HL-60/S4 treated with phorbol 12-myristate 13-acetate at 8.2 ng/mL for 4 days and 3 days (cell line): ENCODE data around the gene CHFR.
"Not testable (repeated sequence)": the region's sequence is repeated elsewhere in the genome, so short reads cannot be mapped to it uniquely, and the experiment has no call there.

ENCODE experiments used
- in situ Hi-C: fragments of 300-500 bp; cut with MboI; formaldehyde crosslinking; loops from 2 replicates; pipeline ENCODE4 v1.15.0; 2022; ENCODE audit warnings: low sequenced_read_pairs

CHFR gene

DNA sequence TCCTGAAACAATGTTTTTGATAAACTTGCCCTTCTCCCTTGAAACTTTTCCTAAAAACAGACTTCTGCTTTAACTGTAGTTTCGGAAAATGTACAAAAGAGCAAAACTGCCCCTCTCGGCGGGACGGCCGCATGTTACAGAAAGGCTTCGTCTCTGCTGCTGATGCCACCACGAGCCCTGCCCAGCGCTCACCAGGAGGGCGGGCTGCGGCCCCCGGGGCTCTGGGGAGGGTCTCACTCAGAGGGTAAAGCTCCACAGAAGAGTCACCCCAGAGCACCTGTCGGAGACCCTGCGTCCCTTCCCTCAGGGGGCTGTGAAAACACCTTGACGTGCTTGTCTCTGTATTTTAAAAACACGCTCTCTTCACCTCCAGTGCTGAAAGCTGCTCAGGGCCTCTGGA lies 46.3 kb downstream of the CHFR start:
- in situ Hi-C loops, result no loop called here

DNA sequence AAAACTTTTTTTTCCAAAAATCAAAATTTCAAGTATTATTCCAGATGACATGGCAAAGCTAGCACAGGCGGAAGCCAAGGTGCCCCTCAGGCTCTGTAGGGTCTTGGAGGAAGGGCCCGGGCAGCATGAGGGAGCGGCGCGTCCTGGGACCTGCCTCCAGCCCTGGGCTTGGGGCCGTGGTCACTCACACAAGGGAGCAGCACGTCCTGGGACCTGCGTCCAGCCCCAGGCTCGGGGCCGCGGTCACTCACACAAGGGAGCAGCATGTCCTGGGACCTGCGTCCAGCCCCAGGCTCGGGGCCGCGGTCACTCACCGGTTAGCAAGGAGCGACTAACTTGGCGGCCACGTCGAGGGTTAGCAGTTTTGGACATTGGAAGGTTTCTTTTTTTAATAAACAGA lies 46.9 kb downstream of the CHFR start:
- in situ Hi-C loops, result no loop called here

DNA sequence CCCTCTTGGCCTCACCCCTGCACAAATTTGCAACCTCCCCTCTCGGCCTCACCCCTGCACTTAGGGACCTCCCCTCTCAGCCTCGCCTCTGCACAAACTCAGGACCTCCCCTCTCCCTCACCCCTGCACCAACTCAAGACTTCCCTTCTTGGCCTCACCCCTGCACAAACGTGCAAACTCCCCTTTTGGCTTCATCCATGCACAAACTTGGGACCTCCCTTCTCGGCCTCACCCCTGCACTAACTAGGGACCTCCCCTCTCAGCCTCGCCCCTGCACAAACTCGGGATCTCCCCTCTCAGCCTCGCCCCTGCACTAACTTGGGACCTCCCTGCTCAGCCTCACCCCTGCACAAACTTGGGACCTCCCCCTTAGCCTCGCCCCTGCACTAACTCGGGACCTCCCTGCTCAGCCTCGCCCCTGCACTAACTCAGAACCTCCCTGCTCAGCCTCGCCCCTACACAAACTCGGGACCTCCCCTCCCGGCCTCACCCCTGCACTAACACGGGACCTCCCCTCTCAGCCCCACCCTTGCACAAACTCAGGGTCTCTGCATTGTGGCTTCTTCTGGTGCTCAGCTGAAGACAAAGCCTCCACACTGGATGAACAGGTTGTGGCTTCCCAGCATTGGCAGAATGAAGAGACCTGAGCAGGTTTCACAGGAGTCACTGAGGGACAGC lies 47.7 kb downstream of the CHFR start:
- in situ Hi-C loops, result no loop called here

DNA sequence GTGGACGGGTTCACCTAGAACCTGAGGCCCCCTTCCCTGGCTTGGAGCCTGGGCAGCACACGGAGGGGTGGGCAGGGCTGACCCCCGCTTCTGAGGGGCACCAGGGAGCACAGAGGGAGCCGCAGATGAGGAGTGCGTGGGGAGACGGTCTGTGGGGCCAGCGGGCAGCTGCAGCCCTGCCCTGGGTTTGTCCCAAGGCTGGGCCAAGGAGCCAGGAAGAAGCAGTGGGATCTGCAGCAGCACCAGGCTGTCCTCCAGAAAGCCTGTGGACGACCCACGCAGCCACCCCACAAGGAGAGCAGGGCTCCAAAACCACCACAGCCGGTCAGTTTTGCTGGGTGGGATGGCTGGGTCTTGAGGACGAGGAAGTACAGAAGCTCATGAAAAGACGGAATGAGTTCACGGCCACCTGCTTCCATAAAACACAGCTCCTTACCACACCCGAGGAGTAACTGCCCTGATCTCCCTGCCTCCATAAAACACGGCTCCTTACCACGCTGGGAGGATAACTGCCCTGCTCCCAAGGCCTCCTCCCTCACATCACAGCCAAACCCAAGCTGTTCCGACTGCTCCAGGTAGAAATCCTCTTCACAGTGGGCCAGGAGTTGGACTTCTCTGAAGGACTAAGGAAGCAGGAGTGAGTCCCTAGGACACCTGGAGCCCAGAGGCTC lies 48.9 kb downstream of the CHFR start:
- in situ Hi-C loops, result no loop called here

DNA sequence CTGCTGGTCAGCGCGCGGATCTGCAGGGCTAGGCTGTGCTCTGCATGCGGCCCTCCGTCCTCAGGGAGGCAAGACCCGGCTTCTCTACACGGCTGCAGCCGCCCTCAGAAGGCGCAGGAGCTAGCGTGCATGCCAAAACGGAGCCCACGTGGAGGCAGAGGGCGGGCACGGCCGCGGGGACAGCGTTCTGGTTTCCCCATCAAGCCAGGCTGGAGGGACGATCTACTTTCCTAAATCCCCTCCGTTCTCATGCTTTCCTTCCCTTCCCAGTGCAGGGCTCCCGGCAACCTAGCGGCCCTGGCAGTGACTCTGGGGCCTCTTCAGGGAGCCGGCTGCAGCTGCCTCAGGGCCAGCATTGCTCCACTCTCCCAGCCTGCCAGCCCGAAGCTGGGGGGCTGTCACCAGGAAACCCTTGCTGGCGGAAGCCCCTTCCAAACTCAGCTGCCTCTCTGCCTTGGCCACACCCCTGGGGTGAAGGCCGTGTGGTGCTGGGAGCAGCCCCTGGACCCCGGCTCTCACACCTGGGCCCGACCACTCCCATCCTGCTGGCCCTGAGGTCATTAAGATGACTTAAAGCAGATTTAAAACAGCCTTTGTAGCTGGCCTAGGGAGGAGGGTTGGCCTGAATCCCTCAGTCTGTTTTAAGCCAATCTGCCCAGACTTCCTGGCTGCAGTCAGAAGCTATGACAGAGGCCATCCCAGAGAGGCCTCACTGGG lies 49.6 kb downstream of the CHFR start:
- in situ Hi-C loops, result no loop called here

DNA sequence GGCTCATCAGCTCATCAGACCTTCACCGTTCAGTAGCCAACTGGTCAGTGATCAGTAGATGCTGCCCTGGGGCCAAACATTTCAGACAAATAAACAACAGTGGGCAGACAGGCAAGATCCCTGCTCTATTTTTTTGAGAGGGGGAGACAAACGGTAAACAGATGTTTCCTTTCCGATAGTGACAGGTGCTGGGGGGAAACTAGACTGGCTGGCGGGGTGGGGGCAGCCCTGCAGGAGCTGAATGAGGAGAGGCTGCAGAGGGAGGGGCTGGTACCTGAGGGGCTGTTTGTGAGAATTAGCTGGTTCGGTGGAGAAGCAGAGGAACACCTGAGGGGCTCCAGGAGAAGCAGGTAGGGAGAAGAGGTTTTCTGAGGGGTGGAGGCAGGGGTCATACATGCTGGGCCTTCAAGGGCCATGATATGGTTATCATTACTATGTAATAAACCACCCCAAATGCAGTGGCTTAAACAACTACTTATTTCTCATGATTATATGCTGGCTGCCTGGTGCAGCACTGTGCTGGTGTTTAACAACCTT lies 50.5 kb downstream of the CHFR start:
- in situ Hi-C loops, result no loop called here

DNA sequence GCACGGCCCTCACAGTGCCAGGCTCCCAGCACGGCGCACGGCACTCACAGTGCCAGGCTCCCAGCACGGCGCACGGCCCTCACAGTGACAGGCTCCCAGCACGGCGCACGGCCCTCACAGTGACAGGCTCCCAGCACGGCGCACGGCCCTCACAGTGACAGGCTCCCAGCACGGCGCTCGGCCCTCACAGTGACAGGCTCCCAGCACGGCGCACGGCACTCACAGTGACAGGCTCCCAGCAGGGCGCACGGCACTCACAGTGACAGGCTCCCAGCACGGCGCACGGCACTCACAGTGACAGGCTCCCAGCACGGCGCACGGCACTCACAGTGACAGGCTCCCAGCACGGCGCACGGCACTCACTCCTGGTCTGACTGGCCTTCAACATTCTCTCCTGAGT lies 51.2 kb downstream of the CHFR start:
- in situ Hi-C loops, result not testable (repeated sequence)

DNA sequence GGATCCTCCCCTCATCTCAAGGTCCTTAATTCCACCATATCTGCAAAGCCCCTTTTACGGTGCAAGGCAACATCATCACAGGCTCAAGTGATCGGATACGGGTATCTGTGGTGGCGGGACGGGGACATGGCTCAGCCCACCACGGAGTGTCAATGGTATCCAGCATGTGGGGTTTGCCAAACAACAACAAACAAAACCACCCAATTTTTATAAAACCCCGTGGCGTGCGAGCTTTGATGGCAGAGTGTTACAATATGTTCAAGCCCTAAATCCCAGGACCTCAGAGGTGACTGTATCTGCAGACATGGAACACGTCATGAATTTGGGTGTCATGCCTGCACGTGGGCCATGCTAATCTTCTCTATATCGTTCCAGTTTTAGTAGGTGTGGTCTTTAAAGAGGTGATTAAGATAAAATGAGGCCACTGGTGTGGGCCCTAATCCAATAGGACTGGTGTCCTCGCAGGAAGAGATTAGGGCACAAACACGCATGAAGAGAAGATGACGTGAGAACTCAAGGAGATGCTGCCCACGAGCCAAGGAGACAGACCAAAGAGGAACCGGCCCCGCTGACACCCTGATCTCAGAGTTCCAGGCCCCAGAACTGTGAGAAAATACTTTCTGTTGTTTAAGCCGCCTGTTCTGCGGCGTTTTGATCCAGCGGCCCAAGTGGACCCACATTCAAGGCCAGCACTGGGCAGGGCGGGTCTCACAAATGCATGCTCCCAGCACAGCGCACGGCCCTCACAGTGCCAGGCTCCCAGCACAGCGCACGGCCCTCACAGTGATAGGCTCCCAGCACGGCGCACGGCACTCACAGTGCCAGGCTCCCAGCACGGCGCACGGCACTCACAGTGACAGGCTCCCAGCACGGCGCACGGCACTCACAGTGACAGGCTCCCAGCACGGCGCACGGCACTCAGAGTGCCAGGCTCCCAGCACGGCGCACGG lies 52.1 kb downstream of the CHFR start:
- in situ Hi-C loops, result no loop called here

DNA sequence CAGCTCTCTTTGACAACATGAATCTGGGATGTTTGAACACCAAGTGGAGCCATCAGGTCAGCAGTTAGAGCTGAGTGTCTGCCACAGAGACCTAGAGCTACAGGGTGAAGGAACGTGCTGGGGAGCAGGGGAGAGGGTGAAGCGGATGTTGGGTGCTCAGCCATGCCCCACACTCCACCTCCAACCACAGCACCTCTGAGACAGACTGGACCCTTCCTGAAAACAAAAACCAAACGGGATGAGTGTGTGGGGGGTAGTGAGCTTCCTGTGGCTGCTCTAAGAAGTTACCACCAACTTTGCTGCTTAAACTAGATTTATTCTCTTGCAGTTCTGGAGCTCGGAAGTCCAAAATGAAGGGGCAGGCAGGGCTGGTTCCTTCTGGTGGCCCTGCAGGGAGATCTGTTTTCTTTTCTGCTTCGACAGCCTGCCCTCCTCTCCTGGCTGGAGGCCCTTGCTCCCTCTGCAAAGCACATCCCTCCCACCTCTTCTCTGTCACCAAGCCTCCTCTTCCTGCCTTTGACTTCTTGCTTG lies 53.2 kb downstream of the CHFR start:
- in situ Hi-C loops, result no loop called here

DNA sequence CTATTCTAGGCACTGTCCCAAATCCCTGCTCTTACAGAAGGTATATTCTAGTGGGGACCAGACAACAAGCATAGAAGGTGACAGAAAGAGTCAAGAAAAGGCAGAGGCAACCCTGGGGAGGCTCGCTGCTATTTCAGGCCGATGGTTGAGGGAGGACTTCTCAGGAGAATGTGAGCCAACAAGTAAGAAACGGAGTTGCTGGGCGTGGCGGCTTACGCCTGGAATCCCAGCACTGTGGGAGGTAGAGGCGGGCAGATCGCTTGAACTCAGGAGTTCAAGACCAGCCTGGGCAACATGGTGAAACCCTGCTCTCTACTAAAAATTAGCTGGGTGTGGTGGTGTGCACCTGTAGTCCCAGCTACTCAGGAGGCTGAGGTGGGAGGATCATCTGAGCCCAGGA lies 54.1 kb downstream of the CHFR start:
- in situ Hi-C loops, result no loop called here

DNA sequence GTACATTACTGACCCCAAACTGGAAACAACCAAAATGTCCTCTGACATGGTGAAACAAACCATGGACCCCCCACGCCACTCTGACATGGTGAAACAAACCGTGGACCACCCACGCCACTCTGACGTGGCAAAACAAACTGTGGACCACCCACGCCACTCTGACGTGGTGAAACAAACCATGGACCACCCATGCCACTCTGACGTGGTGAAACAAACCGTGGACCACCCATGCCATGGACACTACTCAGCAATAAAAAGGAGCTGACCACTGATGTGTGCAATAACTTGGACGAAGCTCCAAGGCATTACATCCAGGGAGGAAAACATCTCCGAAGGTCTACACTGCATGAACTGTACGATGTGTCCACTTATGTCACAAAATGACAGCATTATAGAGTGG lies 55.6 kb downstream of the CHFR start:
- in situ Hi-C loops, result no loop called here

DNA sequence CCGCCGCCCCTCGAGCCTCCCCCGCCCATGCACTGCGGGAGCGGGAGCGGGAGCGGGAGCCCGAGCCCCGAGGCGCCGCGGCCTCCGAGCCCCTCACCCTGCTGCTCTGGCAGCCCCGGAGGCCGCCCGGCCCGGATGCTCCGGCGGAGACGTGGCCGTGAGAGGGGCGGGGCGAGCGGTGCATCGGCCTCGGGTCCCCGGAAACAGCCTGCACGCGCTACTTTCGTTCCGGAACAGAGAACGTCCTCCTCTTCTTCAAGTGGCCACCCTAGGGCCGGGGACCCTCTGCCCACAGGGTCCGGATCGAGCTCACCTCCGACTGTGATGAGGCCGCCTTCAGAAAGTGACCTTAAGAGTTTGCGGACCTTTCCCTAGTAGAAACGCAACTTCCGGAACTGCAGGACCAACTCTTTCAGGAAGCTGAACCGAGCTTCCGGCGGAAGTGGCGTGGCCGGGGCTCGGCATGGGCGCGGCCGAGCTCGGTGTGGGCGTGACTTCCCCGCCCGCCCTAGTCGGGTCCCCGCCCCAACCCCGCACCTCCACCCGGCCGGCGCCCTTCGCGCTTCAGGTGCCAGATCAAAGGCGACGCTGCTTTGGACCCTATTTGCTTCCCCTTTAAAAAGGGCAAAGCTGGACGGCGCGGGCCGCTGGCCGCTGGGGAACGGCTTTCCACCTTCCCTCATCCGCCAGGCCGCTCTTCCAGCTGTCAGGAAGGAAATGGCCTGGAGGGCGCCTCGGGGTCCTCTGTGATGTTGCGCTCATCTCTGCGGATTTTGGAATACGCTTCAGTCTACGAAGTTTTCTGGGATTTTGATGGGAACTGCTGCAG lies 58.5 kb downstream of the CHFR start, which contains the start of gene GOLGA3:
Gene GOLGA3 (minus strand): TSS at position 164 of the 829 bp plus-strand sequence. CDS start 6,741 bp downstream, outside the sequence.
- in situ Hi-C loops, result no loop called here

DNA sequence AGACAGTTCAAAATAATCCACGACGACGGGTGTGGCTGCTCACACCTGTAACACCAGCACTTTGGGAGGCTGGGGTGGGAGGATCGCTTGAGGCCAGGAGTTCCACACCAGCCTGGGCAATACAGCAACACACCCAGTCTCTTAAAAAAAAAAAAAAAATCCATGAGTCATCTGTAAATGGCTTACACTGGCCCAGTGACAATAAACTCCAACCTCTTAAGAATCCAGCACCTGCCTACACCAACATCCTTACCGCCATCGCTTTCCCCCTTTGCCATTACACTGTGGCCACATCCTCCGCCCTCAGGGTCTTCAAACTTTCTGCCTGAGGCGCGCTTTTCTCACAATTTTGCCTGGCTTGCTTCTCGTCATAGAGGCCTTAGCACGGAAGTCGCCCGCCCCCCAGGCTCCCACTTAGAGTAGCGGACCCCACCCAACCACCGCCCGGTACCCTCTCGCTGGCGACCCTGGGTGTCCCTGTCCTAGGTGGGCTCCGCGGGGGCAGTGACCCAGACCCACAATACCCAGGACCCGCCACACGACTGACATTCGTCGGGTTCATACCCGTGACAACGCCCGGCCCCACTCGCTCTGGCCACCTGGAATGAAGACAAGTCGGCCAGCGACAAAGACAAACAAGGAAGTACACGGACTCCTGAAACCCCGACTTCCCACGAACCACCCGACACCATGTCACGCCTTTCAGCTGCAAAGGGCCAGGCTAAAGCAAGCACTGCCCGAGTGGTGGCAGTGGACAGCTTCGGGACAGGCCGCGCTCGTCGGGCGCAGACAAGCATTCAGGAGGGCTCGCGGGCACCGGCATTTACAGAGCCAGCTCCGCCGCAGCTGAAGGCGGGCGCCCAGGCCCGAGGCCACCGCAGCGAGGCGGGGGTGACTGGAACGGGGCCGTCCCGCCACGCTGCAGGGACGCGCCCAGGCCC lies 59.4 kb downstream of the CHFR start:
- in situ Hi-C loops, result no loop called here

DNA sequence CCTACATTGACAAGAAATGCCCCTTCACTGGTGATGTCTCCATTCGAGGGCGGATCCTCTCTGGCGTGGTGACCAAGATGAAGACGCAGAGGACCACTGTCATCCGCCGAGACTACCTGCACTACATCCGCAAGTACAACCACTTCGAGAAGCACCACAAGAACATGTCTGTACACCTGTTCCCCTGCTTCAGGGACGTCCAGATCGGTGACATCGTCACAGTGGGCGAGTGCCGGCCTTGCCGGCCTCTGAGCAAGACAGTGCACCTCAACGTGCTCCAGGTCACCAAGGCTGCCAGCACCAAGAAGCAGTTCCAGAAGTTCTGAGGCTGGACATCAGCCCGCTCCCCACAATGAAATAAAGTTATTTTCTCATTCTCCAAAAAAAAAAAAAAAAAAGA lies 61.5 kb downstream of the CHFR start:
- in situ Hi-C loops, result no loop called here

DNA sequence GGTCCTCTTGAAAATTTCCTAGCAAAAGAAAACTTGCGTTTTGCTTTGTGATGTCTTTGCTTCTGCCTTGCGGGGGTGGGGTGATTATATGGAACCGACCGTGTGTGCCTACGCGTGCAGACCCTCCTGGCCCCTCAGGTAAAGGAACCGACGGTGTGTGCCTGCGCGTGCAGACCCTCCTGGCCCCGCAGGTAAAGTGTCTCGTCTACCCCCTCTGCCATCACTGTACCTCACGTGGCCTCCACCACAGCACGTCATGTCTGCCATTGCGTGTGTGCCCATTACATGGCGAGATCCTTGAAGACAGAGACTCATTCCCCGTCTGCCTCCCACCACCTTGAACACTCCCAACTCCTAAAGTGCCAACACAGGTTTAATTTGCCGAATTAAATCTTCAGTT lies 62.3 kb downstream of the CHFR start:
- in situ Hi-C loops, result no loop called here

DNA sequence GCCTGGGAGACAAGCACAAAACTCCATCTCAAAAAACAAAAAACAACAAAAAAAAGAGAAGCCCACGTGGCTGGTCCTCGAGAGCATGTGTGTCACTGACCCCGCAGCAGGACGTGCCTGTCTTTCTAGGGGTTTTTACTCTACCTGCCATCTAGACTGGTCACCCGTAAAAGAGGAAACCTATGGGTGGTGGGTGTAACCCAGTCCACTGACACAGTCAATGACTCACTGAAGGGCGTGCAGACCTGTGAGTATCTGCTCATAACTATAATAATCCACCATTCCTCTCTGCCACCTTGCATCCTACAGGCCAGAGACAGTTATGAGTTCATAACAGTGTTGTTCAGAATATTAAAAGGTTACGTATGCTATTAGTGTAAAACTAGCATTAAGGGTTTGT lies 63.4 kb downstream of the CHFR start:
- in situ Hi-C loops, result no loop called here

DNA sequence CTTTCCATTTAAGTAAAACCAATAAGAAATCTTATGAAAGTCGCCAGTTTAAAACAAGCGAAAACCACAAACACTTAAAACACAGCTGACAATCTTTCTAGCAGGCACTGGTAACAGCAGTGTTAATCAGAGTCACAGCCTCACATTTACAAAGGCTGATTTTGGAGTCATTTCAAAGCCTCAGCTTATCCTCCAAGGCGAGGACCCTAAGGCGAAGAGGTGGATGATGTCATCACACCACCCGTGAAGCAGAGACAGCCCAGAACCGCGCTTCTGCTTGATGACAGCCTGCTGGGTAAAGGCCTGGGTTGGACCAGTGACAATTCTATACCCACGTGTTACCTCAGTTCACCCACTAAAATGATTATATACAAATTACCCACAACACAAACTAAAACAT lies 68.8 kb downstream of the CHFR start:
- in situ Hi-C loops, result no loop called here

DNA sequence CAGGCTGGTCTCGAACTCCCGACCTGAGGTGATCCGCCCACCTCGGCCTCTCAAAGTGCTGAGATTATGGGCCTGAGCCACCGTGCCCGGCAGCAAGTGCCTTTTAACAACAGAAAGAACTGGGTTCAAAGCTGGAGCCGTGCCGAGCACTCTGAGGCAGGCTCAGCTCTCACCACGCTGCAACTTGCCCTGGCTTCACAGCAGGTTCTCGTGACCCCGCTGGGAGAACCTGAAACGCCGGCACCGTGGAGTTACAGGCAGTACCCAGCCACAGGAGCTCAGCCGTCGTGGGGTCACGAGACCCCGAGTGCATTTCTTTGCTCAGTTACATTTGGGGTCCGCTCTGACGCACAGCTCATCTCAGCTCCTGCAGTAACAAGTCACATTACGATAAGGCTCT lies 73.2 kb downstream of the CHFR start:
- in situ Hi-C loops, result no loop called here

DNA sequence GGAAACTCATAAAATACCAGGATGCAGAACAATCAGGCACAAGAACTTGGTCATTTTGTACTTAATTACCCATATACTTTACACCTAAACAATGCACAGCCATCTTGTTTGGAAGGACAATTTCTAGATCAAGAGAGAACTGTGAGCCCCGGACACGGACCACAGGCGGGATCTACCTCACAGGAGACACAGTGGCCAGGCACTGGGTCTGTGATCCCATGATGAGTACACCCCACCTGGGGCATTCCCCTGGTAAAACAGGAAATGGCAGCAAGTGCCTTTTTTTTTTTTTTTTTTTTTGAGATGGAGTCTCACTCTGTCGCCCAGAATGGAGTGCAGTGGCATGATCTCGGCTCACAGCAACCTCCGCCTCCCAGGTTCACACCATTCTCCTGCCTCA lies 74.0 kb downstream of the CHFR start:
- in situ Hi-C loops, result no loop called here
